WTC11 (cell line): ENCODE data around the gene HFM1. TPM values are rescaled to one million over a fixed set of nuclear protein-coding genes. Genes with fewer than 3 reads are reported as not detected.

Experiments
- ATAC-seq: fragments of 200-7000 bp; cut with Tn5 transposase; 2 replicates; pipeline ENCODE4 v1.10.0; 2021; ENCODE audit warnings: mild to moderate bottlenecking, moderate library complexity
- CTCF ChIA-PET: fragments of 300-600 bp; sonication (Branson Sonifier 250); formaldehyde crosslinking; loops from one replicate; lab custom pipeline; 2021; ENCODE audit warnings: antibody characterized with exemption; lab: Charles Lee
- POLR2A ChIA-PET: fragments of 350-600 bp; sonication (Branson Sonifier 250); formaldehyde crosslinking; loops from one replicate; lab custom pipeline; 2021; ENCODE audit warnings: antibody characterized with exemption; lab: Charles Lee
- DNase-seq: peaks from one replicate; pipeline ENCODE4 v3.0.0; 2021; ENCODE audit warnings: low spot score
- H3K27ac Mint-ChIP-seq: 2 replicates; pipeline ENCODE4 v1.8.0; 2021; ENCODE audit warnings: mixed read lengths
- H3K27me3 Mint-ChIP-seq: 2 replicates; pipeline ENCODE4 v1.8.0; 2021; ENCODE audit warnings: low read depth, mild to moderate bottlenecking, moderate library complexity, mixed read lengths
- H3K36me3 Mint-ChIP-seq: 2 replicates; pipeline ENCODE4 v1.8.0; 2021; ENCODE audit warnings: mixed read lengths
- H3K4me1 Mint-ChIP-seq: 2 replicates; pipeline ENCODE4 v1.8.0; 2022; ENCODE audit warnings: mixed read lengths
- H3K4me3 Mint-ChIP-seq: 2 replicates; pipeline ENCODE4 v1.8.0; 2021; ENCODE audit warnings: mild to moderate bottlenecking, moderate library complexity, mixed read lengths
- H3K9me3 Mint-ChIP-seq: 2 replicates; pipeline ENCODE4 v1.8.0; 2021; ENCODE audit warnings: mixed read lengths
- AFF4 ChIP-seq: sonication (generic); formaldehyde crosslinking; IDR thresholded peaks from 2 replicates; pipeline ENCODE4 v1.8.1; 2023; ENCODE audit warnings: mild to moderate bottlenecking, missing genetic modification reagents, borderline replicate concordance
- E2F1 ChIP-seq: sonication (generic); formaldehyde crosslinking; IDR thresholded peaks from 2 replicates; pipeline ENCODE4 v1.8.0; 2022; ENCODE audit warnings: mild to moderate bottlenecking, missing genetic modification reagents
- ELF4 ChIP-seq: sonication (generic); formaldehyde crosslinking; IDR thresholded peaks from 2 replicates; pipeline ENCODE4 v1.8.1; 2022; ENCODE audit warnings: low read depth, mild to moderate bottlenecking, moderate library complexity, missing genetic modification reagents
- ESRRA ChIP-seq: sonication (generic); formaldehyde crosslinking; IDR thresholded peaks from 2 replicates; pipeline ENCODE4 v1.8.1; 2022; ENCODE audit warnings: mild to moderate bottlenecking, missing genetic modification reagents, borderline replicate concordance
- FOXP1 ChIP-seq: sonication (generic); formaldehyde crosslinking; IDR thresholded peaks from 2 replicates; pipeline ENCODE4 v1.8.0; 2022; ENCODE audit warnings: missing genetic modification reagents, mild to moderate bottlenecking, moderate library complexity, borderline replicate concordance
- GTF2I ChIP-seq: fragments of 250-450 bp; sonication (Bioruptor Pico); conservative IDR thresholded peaks from 2 replicates; pipeline ENCODE4 v1.4.0; 2021; ENCODE audit warnings: mild to moderate bottlenecking
- IRF1 ChIP-seq: sonication (generic); formaldehyde crosslinking; IDR thresholded peaks from 2 replicates; pipeline ENCODE4 v1.8.0; 2023; ENCODE audit warnings: missing genetic modification reagents
- IRF2 ChIP-seq: sonication (generic); formaldehyde crosslinking; IDR thresholded peaks from 2 replicates; pipeline ENCODE4 v1.8.0; 2022; ENCODE audit warnings: low read depth, missing genetic modification reagents, borderline replicate concordance
- MYBL2 ChIP-seq: sonication (generic); formaldehyde crosslinking; IDR thresholded peaks from 2 replicates; pipeline ENCODE4 v1.8.1; 2023; ENCODE audit warnings: mild to moderate bottlenecking, moderate library complexity, missing genetic modification reagents
- NR1H2 ChIP-seq: sonication (generic); formaldehyde crosslinking; IDR thresholded peaks from 2 replicates; pipeline ENCODE4 v1.9.0; 2021; ENCODE audit warnings: mild to moderate bottlenecking, moderate library complexity, missing genetic modification reagents
- PRRX2 ChIP-seq: fragments of 250-450 bp; sonication (Bioruptor Pico); IDR thresholded peaks from 2 replicates; pipeline ENCODE4 v1.8.0; 2021; ENCODE audit warnings: mild to moderate bottlenecking
- SOX15 ChIP-seq: fragments of 250-450 bp; sonication (Bioruptor Pico); IDR thresholded peaks from 2 replicates; pipeline ENCODE4 v1.9.0; 2021; ENCODE audit warnings: mild to moderate bottlenecking
- SP1 ChIP-seq: sonication (generic); formaldehyde crosslinking; conservative IDR thresholded peaks from 2 replicates; pipeline ENCODE4 v1.8.1; 2022; ENCODE audit warnings: missing genetic modification reagents
- TEAD1 ChIP-seq: sonication (generic); formaldehyde crosslinking; IDR thresholded peaks from 2 replicates; pipeline ENCODE4 v1.8.0; 2022; ENCODE audit warnings: mild to moderate bottlenecking, missing genetic modification reagents
- USF1 ChIP-seq: sonication (generic); formaldehyde crosslinking; IDR thresholded peaks from 2 replicates; pipeline ENCODE4 v1.8.0; 2022; ENCODE audit warnings: mild to moderate bottlenecking, missing genetic modification reagents
- ZNF121 ChIP-seq: sonication (generic); formaldehyde crosslinking; IDR thresholded peaks from 2 replicates; pipeline ENCODE4 v1.8.0; 2023; ENCODE audit warnings: missing genetic modification reagents
- ZNF263 ChIP-seq: sonication (generic); formaldehyde crosslinking; IDR thresholded peaks from 2 replicates; pipeline ENCODE4 v1.8.1; 2022; ENCODE audit warnings: low read depth, mild to moderate bottlenecking, moderate library complexity, missing genetic modification reagents
- ZNF317 ChIP-seq: sonication (generic); formaldehyde crosslinking; IDR thresholded peaks from 2 replicates; pipeline ENCODE4 v1.8.1; 2023; ENCODE audit warnings: low read depth, mild to moderate bottlenecking, moderate library complexity, missing genetic modification reagents, borderline replicate concordance
- ZNF416 ChIP-seq: fragments of 250-450 bp; sonication (Bioruptor Pico); IDR thresholded peaks from 2 replicates; pipeline ENCODE4 v1.9.0; 2021; ENCODE audit warnings: mild to moderate bottlenecking, inconsistent platforms
- ZNF423 ChIP-seq: fragments of 250-450 bp; sonication (Bioruptor Pico); IDR thresholded peaks from 2 replicates; pipeline ENCODE4 v2.1.2; 2022; ENCODE audit warnings: mild to moderate bottlenecking, moderate library complexity
- ZNF512 ChIP-seq: sonication (generic); formaldehyde crosslinking; IDR thresholded peaks from 2 replicates; pipeline ENCODE4 v1.8.1; 2022; ENCODE audit warnings: missing genetic modification reagents, borderline replicate concordance
- ZSCAN18 ChIP-seq: fragments of 250-450 bp; sonication (Bioruptor Pico); IDR thresholded peaks from 2 replicates; pipeline ENCODE4 v2.1.2; 2022; ENCODE audit warnings: mild to moderate bottlenecking, moderate library complexity
- total RNA-seq: library from RNA; stranded (reverse); gene quantifications from 3 replicates; pipeline ENCODE4 v1.2.3, GENCODE V29; 2021

HFM1 gene
- total RNA-seq, 1 experiment from 2014 or later: 1.7 TPM

GRCh38 chr1:91383456-91383855, 21.2 kb downstream of the HFM1 start:
- Mint-ChIP-seq H3K27me3 (no peaks in the 10 kb centered on the region), H3K4me1 (no peaks in the 10 kb centered on the region), H3K9me3 (no peaks in the 10 kb centered on the region), H3K4me3 (no peak overlapping the region), H3K27ac (no peak overlapping the region), H3K36me3 (no peaks in the 10 kb centered on the region)
- ATAC-seq (no peak), DNase-seq (no peak)
- POLR2A ChIA-PET: no interaction called here
- CTCF ChIA-PET: no interaction called here
- no peak for TF ChIP-seq FOXP1 (CRISPR knock-in tag)
- TF ChIP-seq IRF2: no peak
- no peak for TF ChIP-seq SOX15 (CRISPR knock-in tag)

GRCh38 chr1:91381844-91382243, 22.8 kb downstream of the HFM1 start:
- ChIA-PET CTCF (no interaction called here), POLR2A (no interaction called here)
- no peak for ATAC-seq

GRCh38 chr1:91374086-91374485, 30.6 kb downstream of the HFM1 start:
- POLR2A ChIA-PET: no interaction called here
- H3K9me3 Mint-ChIP-seq: peaks cover 13% of the 10 kb centered on the region
- CTCF ChIA-PET: no interaction called here
- no peak overlapping the region for H3K27ac Mint-ChIP-seq
- no peaks in the 10 kb centered on the region for H3K4me1 Mint-ChIP-seq
- no peaks in the 10 kb centered on the region for H3K27me3 Mint-ChIP-seq
- DNase-seq: no peak
- H3K36me3 Mint-ChIP-seq: peaks cover 9% of the 10 kb centered on the region
- ATAC-seq: no peak
- H3K4me3 Mint-ChIP-seq: no peak overlapping the region
- TF ChIP-seq ZNF263 (CRISPR knock-in tag): no peak
- no peak for TF ChIP-seq ESRRA
- TF ChIP-seq ZNF317 (CRISPR knock-in tag): no peak
- no peak for TF ChIP-seq USF1 (CRISPR knock-in tag)
- TF ChIP-seq IRF1 (CRISPR knock-in tag): no peak
- TF ChIP-seq IRF2: no peak
- TF ChIP-seq NR1H2 (CRISPR knock-in tag): no peak
- TF ChIP-seq TEAD1 (CRISPR knock-in tag): no peak
- TF ChIP-seq AFF4 (CRISPR knock-in tag): no peak
- TF ChIP-seq ZNF512: no peak
- no peak for TF ChIP-seq ZSCAN18 (CRISPR knock-in tag)
- no peak for TF ChIP-seq ZNF121
- no peak for TF ChIP-seq GTF2I (CRISPR knock-in tag)

More at GRCh38 chr1:91381844-91382243, 22.8 kb downstream of the HFM1 start:
- Mint-ChIP-seq H3K27ac (no peak overlapping the region), H3K9me3 (no peaks in the 10 kb centered on the region), H3K27me3 (no peaks in the 10 kb centered on the region), H3K36me3 (no peaks in the 10 kb centered on the region), H3K4me1 (no peaks in the 10 kb centered on the region), H3K4me3 (no peak overlapping the region)
- TF ChIP-seq SP1 (CRISPR knock-in tag) (no peak), ZNF416 (no peak), MYBL2 (CRISPR knock-in tag) (no peak), ZSCAN18 (CRISPR knock-in tag) (no peak), ELF4 (no peak), E2F1 (CRISPR knock-in tag) (no peak), ZNF423 (no peak), PRRX2 (CRISPR knock-in tag) (no peak), NR1H2 (CRISPR knock-in tag) (no peak), GTF2I (CRISPR knock-in tag) (no peak)
- no peak for DNase-seq
